ENCODE data around the gene REEP5.
A peak's percentile ranks its signal among the peaks of the same experiment; 100 is the strongest.

REEP5 gene

GRCh38 chr5:112933651-112934365 lies 11.8 kb upstream of the REEP5 start:
- Histone ChIP-seq H3K27me3 (replicated peaks; ENCODE audit: control insufficient read depth, insufficient read depth, low read length, poor library complexity, severe bottlenecking) (no peaks in the 10 kb centered on the region), H3K27ac (ENCODE audit: insufficient read depth, low read length, poor library complexity, severe bottlenecking) (no peak overlapping the region), H3K4me3 (ENCODE audit: insufficient read depth, low read depth, low read length, poor library complexity, severe bottlenecking) (no peak overlapping the region), H3K36me3 (ENCODE audit: control insufficient read depth, insufficient read depth, low read length) (no peaks in the 10 kb centered on the region), H3K9me3 (ENCODE audit: control insufficient read depth, low read length) (no peaks in the 10 kb centered on the region), H3K4me1 (ENCODE audit: control insufficient read depth, insufficient read depth, low read length, poor library complexity, severe bottlenecking) (peaks cover 18% of the 10 kb centered on the region)
- no peak for DNase-seq

- no peak overlapping the region for H3K4me3 ChIP-seq (ENCODE audit: insufficient read depth, low read depth, low read length, poor library complexity, severe bottlenecking)
- H3K27ac ChIP-seq (ENCODE audit: insufficient read depth, low read length, poor library complexity, severe bottlenecking): no peak overlapping the region
- no peak for DNase-seq
- no peaks in the 10 kb centered on the region for H3K9me3 ChIP-seq (ENCODE audit: control insufficient read depth, low read length)
- no peaks in the 10 kb centered on the region for H3K27me3 ChIP-seq (replicated peaks; ENCODE audit: control insufficient read depth, insufficient read depth, low read length, poor library complexity, severe bottlenecking)
- H3K4me1 ChIP-seq (ENCODE audit: control insufficient read depth, insufficient read depth, low read length, poor library complexity, severe bottlenecking): peaks cover 24% of the 10 kb centered on the region
- no peaks in the 10 kb centered on the region for H3K36me3 ChIP-seq (ENCODE audit: control insufficient read depth, insufficient read depth, low read length)
These were observed 11.1 kb upstream of the REEP5 start for GRCh38 chr5:112933105-112933504.

DNA sequence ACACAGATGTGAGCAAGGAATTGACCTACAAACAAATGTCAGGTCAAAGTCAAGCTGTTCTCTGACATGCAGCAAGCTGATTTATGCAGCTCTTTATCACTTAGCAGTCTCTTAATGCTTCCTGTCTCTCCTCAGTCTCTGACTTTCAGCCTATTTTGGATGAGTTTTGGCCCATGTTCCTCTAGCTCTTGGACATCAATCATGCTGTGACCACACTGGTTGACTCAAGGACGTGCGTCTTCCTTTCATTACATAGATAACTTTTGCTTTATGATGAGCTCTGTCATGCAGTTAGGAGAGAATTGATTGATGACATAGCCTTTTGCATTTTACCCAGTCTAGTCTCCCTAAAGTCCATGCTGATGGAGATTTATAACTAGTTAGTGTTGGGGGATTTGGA lies 9.4 kb upstream of the REEP5 start:
- Histone ChIP-seq H3K27me3 (replicated peaks; ENCODE audit: control insufficient read depth, insufficient read depth, low read length, poor library complexity, severe bottlenecking) (no peaks in the 10 kb centered on the region), H3K36me3 (ENCODE audit: control insufficient read depth, insufficient read depth, low read length) (no peaks in the 10 kb centered on the region), H3K4me3 (ENCODE audit: insufficient read depth, low read depth, low read length, poor library complexity, severe bottlenecking) (no peak overlapping the region), H3K27ac (ENCODE audit: insufficient read depth, low read length, poor library complexity, severe bottlenecking) (no peak overlapping the region), H3K4me1 (ENCODE audit: control insufficient read depth, insufficient read depth, low read length, poor library complexity, severe bottlenecking) (peaks cover 25% of the 10 kb centered on the region), H3K9me3 (ENCODE audit: control insufficient read depth, low read length) (no peaks in the 10 kb centered on the region)
- DNase-seq: no peak

DNA sequence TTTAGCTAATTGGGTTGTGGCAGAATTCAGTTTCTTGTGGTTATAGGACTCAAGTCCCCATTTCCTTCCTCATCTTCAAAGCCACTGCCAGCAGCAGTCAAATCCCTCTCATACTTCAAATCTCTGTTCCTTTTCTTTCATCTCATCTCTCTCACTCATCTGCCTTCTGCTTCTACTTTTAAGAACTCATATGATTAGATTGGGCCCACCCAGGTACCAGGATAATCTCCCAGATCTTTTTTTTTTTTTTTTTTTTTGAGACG lies 8.0 kb upstream of the REEP5 start:
- peaks cover 25% of the 10 kb centered on the region for H3K4me1 ChIP-seq (ENCODE audit: control insufficient read depth, insufficient read depth, low read length, poor library complexity, severe bottlenecking)
- no peaks in the 10 kb centered on the region for H3K27me3 ChIP-seq (replicated peaks; ENCODE audit: control insufficient read depth, insufficient read depth, low read length, poor library complexity, severe bottlenecking)

DNA sequence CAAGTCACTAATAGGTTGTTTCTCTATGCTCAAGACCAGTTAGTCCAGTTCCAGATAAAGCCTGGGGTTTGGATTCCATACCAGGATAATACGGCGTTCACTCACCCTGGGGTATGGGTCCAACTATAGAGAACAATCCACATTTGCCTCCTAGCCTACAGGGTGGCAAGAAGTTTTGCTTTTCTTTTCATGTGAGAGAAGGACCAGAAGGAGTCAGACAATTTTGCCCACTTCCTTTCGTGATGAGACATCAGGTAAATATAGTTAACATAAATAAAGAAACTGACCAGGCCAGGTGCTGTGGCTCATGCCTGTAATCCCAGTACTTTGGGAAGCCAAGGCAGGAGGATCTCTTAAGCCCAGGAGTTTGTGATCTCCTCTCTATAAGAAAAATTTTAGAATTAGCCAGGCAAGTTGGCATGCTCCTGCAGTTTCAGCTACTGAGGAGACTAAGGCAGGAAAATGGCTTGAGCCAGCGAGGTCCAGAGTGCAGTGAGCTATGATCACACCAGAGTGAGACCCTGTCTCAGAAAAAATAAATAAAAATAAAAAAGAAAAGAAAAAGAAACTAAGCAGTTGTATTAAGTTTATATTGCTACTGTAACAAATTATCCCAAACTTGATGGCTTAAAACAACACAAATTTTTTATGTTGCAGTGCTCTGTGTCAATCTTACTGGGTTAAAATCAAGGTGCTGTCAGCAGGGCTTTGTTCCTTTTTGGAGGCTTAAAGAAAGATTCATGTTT lies 7.5 kb upstream of the REEP5 start:
- Histone ChIP-seq H3K4me1 (ENCODE audit: control insufficient read depth, insufficient read depth, low read length, poor library complexity, severe bottlenecking) (peaks cover 25% of the 10 kb centered on the region), H3K9me3 (ENCODE audit: control insufficient read depth, low read length) (no peaks in the 10 kb centered on the region), H3K27me3 (replicated peaks; ENCODE audit: control insufficient read depth, insufficient read depth, low read length, poor library complexity, severe bottlenecking) (no peaks in the 10 kb centered on the region), H3K36me3 (ENCODE audit: control insufficient read depth, insufficient read depth, low read length) (no peaks in the 10 kb centered on the region), H3K4me3 (ENCODE audit: insufficient read depth, low read depth, low read length, poor library complexity, severe bottlenecking) (no peak overlapping the region), H3K27ac (ENCODE audit: insufficient read depth, low read length, poor library complexity, severe bottlenecking) (no peak overlapping the region)
- DNase-seq: no peak

More for the DNA sequence above, 8.0 kb upstream of the REEP5 start:
- H3K36me3 ChIP-seq (ENCODE audit: control insufficient read depth, insufficient read depth, low read length): no peaks in the 10 kb centered on the region
- H3K9me3 ChIP-seq (ENCODE audit: control insufficient read depth, low read length): no peaks in the 10 kb centered on the region
- H3K27ac ChIP-seq (ENCODE audit: insufficient read depth, low read length, poor library complexity, severe bottlenecking): no peak overlapping the region
- no peak for DNase-seq
- no peak overlapping the region for H3K4me3 ChIP-seq (ENCODE audit: insufficient read depth, low read depth, low read length, poor library complexity, severe bottlenecking)

GRCh38 chr5:112923988-112924387 lies 2.0 kb upstream of the REEP5 start:
- no peaks in the 10 kb centered on the region for H3K27me3 ChIP-seq (replicated peaks; ENCODE audit: control insufficient read depth, insufficient read depth, low read length, poor library complexity, severe bottlenecking)
- no peak overlapping the region for H3K4me3 ChIP-seq (ENCODE audit: insufficient read depth, low read depth, low read length, poor library complexity, severe bottlenecking)
- H3K27ac ChIP-seq (ENCODE audit: insufficient read depth, low read length, poor library complexity, severe bottlenecking): no peak overlapping the region
- H3K4me1 ChIP-seq (ENCODE audit: control insufficient read depth, insufficient read depth, low read length, poor library complexity, severe bottlenecking): peaks cover 36% of the 10 kb centered on the region
- H3K36me3 ChIP-seq (ENCODE audit: control insufficient read depth, insufficient read depth, low read length): no peaks in the 10 kb centered on the region
- no peak for DNase-seq
- H3K9me3 ChIP-seq (ENCODE audit: control insufficient read depth, low read length): no peaks in the 10 kb centered on the region

DNA sequence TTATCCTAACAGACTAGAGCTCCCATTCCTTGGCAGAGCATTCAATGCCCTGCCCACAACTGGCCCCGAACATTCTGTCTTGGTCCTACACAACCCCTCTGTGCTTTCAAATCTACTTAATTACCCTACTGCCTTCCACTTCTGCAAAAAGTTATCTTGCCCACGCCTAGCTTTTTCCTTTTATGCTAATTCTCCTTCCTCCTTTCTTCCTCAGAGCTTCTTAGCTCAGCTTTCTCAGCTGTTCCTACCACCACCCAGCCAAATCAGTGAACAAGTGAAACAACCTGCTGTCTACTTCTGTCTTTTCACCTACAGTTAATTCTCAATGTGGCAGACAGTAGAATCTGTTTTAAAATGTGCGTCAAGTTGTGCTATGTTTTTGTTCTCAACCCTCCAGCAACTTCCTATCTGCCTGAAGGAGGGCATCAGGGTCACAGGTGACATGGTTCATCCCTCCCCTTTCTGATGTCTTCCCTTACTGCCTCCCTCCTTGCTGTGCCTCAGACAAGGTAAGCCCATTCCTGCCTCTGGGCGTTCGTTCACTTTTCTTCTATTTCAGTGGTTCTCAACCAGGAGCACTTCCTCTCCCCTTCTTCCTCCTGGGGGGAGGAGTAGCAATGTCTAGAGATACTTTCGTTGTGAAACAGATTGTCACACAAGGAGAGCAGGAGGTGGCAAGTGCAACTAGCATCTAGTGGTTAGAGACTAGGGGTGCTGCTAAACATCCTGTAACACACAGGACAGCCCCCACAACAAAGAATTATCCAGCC lies 1.3 kb upstream of the REEP5 start:
- peak in 1 of 3 donors; percentile 17 for DNase-seq
- H3K27ac ChIP-seq (ENCODE audit: insufficient read depth, low read length, poor library complexity, severe bottlenecking): peak overlapping the region; percentile 40
- H3K9me3 ChIP-seq (ENCODE audit: control insufficient read depth, low read length): no peaks in the 10 kb centered on the region
- H3K4me1 ChIP-seq (ENCODE audit: control insufficient read depth, insufficient read depth, low read length, poor library complexity, severe bottlenecking): peaks cover 35% of the 10 kb centered on the region
- H3K4me3 ChIP-seq (ENCODE audit: insufficient read depth, low read depth, low read length, poor library complexity, severe bottlenecking): peak overlapping the region; percentile 27
- H3K27me3 ChIP-seq (replicated peaks; ENCODE audit: control insufficient read depth, insufficient read depth, low read length, poor library complexity, severe bottlenecking): no peaks in the 10 kb centered on the region
- no peaks in the 10 kb centered on the region for H3K36me3 ChIP-seq (ENCODE audit: control insufficient read depth, insufficient read depth, low read length)

GRCh38 chr5:112921026-112921832 lies 798 bp downstream of the REEP5 start:
- H3K9me3 ChIP-seq (ENCODE audit: control insufficient read depth, low read length): no peaks in the 10 kb centered on the region
- peak overlapping the region; percentile 89 for H3K27ac ChIP-seq (ENCODE audit: insufficient read depth, low read length, poor library complexity, severe bottlenecking)
- H3K4me1 ChIP-seq (ENCODE audit: control insufficient read depth, insufficient read depth, low read length, poor library complexity, severe bottlenecking): peaks cover 40% of the 10 kb centered on the region
- H3K36me3 ChIP-seq (ENCODE audit: control insufficient read depth, insufficient read depth, low read length): peaks cover 4% of the 10 kb centered on the region
- peak overlapping the region; percentile 90 for H3K4me3 ChIP-seq (ENCODE audit: insufficient read depth, low read depth, low read length, poor library complexity, severe bottlenecking)
- H3K27me3 ChIP-seq (replicated peaks; ENCODE audit: control insufficient read depth, insufficient read depth, low read length, poor library complexity, severe bottlenecking): no peaks in the 10 kb centered on the region
- peak; percentile 18 to 45 (median 36) for DNase-seq

- Histone ChIP-seq H3K27ac (ENCODE audit: insufficient read depth, low read length, poor library complexity, severe bottlenecking) (no peak overlapping the region), H3K4me1 (ENCODE audit: control insufficient read depth, insufficient read depth, low read length, poor library complexity, severe bottlenecking) (peaks cover 44% of the 10 kb centered on the region), H3K27me3 (replicated peaks; ENCODE audit: control insufficient read depth, insufficient read depth, low read length, poor library complexity, severe bottlenecking) (no peaks in the 10 kb centered on the region), H3K36me3 (ENCODE audit: control insufficient read depth, insufficient read depth, low read length) (peaks cover 4% of the 10 kb centered on the region), H3K9me3 (ENCODE audit: control insufficient read depth, low read length) (no peaks in the 10 kb centered on the region), H3K4me3 (ENCODE audit: insufficient read depth, low read depth, low read length, poor library complexity, severe bottlenecking) (no peak overlapping the region)
- no peak for DNase-seq
These were observed 2.1 kb downstream of the REEP5 start for GRCh38 chr5:112919972-112920371.

Measured in effector memory CD4-positive, alpha-beta T cell (primary cell).